Ishikawa (cell line): ENCODE measurements around the gene H2AZ2.

Experiments used
- CEBPB ChIP-seq: IDR thresholded peaks from 2 replicates; pipeline ENCODE4 v1.6.1; 2012
- CREB1 ChIP-seq: IDR thresholded peaks from 2 replicates; pipeline ENCODE4 v1.6.1; 2012; ENCODE audit warnings: low read depth
- EGR1 ChIP-seq: IDR thresholded peaks from 2 replicates; pipeline ENCODE4 v1.6.1; 2012
- EP300 ChIP-seq: IDR thresholded peaks from 2 replicates; pipeline ENCODE4 v1.6.1; 2012; ENCODE audit warnings: borderline replicate concordance
- FOXM1 ChIP-seq: IDR thresholded peaks from 2 replicates; pipeline ENCODE4 v1.6.1; 2012; ENCODE audit warnings: low read depth, borderline replicate concordance
- NFIC ChIP-seq: IDR thresholded peaks from 2 replicates; pipeline ENCODE4 v1.6.1; 2012
- RAD21 ChIP-seq: IDR thresholded peaks from 2 replicates; pipeline ENCODE4 v1.6.1; 2012; ENCODE audit warnings: low read depth
- REST ChIP-seq: IDR thresholded peaks from 2 replicates; pipeline ENCODE4 v1.6.1; 2012; ENCODE audit warnings: low read depth, mild to moderate bottlenecking
- TAF1 ChIP-seq: IDR thresholded peaks from 2 replicates; pipeline ENCODE4 v1.6.1; 2012; ENCODE audit warnings: low read depth, mild to moderate bottlenecking
- TCF12 ChIP-seq: IDR thresholded peaks from 2 replicates; pipeline ENCODE4 v1.6.1; 2012; ENCODE audit warnings: low read depth
- TEAD4 ChIP-seq: IDR thresholded peaks from 2 replicates; pipeline ENCODE4 v1.6.1; 2012
- YY1 ChIP-seq: IDR thresholded peaks from 2 replicates; pipeline ENCODE4 v1.6.1; 2012; ENCODE audit warnings: low read depth
- ZBTB7A ChIP-seq: IDR thresholded peaks from 2 replicates; pipeline ENCODE4 v1.6.1; 2012; ENCODE audit warnings: low read depth
- TF ChIP-seq, protein P1 (sequence below): IDR thresholded peaks from 2 replicates; pipeline ENCODE4 v1.6.1; 2012
- TF ChIP-seq, protein P2 (sequence below): IDR thresholded peaks from 2 replicates; pipeline ENCODE4 v1.6.1; 2012

Gene H2AZ2

DNA sequence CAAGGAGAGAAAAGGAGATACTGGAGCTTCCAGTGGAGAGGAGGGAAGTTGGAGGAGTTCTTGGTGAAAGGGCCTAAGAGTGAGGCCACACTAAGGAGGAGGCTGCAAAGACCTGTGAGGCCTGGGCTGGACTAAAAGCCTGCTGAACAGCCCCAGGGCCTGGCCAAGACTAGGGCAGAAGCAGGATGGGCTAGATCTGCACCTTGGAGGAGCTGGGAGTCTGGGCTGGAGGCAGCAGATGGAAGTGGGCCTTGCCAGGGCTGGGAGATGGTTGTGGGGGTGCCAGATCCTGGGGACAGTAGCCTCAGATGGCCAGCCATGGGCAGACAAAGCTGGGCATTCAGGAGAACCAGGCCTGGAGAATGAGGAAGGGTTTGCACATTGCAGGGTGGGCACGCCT, 43.9 kb upstream of the H2AZ2 start:
- no peak for TF ChIP-seq EGR1
- TF ChIP-seq FOXM1 = no peak
- no peak for TF ChIP-seq TCF12
- TF ChIP-seq CEBPB = no peak
- no peak for TF ChIP-seq TEAD4
- TF ChIP-seq TAF1 = no peak
- TF ChIP-seq, protein P1, sequence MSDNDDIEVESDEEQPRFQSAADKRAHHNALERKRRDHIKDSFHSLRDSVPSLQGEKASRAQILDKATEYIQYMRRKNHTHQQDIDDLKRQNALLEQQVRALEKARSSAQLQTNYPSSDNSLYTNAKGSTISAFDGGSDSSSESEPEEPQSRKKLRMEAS = no peak
- TF ChIP-seq ZBTB7A = no peak
- TF ChIP-seq NFIC = no peak
- no peak for TF ChIP-seq YY1
- no peak for TF ChIP-seq REST
- no peak for TF ChIP-seq EP300
- TF ChIP-seq, protein P2, sequence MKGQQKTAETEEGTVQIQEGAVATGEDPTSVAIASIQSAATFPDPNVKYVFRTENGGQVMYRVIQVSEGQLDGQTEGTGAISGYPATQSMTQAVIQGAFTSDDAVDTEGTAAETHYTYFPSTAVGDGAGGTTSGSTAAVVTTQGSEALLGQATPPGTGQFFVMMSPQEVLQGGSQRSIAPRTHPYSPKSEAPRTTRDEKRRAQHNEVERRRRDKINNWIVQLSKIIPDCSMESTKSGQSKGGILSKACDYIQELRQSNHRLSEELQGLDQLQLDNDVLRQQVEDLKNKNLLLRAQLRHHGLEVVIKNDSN = no peak
- no peak for TF ChIP-seq RAD21
- no peak for TF ChIP-seq CREB1

DNA sequence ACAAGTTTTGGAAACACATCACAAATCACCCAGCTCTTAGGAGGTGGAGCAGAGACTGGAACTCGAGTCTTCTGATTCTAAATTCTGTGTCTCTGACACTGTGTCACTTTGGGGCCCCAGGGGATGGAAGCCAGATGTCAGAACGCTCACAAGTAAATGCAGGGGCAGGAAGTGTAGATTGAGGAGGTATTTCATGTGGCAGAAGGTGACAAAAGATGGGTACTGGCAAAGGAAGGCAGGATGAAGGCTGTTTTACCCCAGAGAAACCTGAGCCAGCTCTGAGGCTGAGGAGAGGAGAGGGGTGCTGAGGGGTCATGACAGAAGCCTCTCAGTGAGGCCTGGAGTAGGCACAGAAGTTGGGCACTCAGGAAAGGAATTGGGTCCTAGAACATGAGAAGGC, 43.5 kb upstream of the H2AZ2 start:
- no peak for TF ChIP-seq EGR1

DNA sequence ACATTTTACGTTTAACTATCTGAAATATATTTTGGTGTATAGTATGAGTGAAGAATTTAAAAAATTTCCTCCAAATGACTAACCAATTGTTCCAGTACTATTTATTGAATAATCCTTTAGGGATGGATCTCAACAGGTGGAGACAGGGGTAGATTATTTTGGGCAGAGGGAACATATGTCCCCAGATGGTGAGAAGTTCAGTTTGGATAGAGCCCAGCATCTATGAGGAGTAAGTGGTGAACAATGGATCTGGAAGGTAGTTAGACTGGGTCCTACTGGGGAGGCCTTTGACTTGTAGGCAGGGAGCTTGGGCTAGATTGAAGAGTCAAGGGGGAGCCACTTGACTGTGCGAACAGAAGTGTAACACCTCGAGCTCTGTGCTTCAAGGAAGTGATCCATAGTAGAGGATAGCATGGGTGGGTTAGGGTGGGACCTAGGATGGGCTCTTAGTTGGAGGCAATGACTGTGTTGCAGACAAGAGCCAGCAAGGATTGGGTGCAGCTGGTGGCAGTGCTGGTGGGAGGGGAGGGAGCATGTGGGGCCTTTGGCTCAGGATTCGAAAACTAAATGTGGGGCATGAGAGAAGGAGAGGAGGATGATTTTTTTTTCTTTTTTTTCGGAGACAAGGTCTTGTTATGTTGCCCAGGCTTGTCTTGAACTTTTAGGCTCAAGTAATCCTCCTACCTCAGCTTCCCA, 41.3 kb upstream of the H2AZ2 start:
- TF ChIP-seq ZBTB7A = no peak
- no peak for TF ChIP-seq REST
- no peak for TF ChIP-seq CREB1
- TF ChIP-seq, protein P1 = no peak
- no peak for TF ChIP-seq RAD21
- TF ChIP-seq TEAD4 = no peak
- no peak for TF ChIP-seq FOXM1
- no peak for TF ChIP-seq EGR1
- TF ChIP-seq NFIC = no peak

DNA sequence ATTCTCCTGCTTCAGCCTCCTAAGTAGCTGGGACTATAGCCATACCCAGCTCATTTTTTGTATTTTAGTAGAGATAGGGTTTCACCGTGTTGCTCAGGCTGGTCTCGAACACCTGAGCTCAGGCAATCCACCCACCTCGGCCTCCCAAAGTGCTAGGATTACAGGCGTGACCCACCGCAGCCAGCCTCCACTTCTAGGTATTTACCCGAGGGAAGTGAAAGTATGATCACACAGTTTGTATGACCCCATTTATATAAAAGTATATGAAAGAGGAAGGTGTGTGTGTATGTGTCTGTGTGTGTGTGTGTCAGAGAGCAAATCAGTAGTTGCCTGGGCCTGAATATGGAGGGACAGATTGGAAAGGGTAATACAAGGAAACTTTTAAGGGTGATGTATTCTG, 39.4 kb upstream of the H2AZ2 start:
- TF ChIP-seq NFIC = no peak
- no peak for TF ChIP-seq EGR1
- TF ChIP-seq, protein P2 = no peak
- TF ChIP-seq REST = no peak
- TF ChIP-seq RAD21 = no peak
- no peak for TF ChIP-seq TEAD4
- TF ChIP-seq EP300 = no peak
- no peak for TF ChIP-seq FOXM1
